ENCODE results near the gene PPIP5K1. TPM values are rescaled to one million over a fixed set of nuclear protein-coding genes. Genes with fewer than 3 reads are reported as not detected.
A peak's percentile ranks its signal among the peaks of the same experiment; 100 is the strongest.

PPIP5K1 gene
- total and polyA plus RNA-seq, 9 of the 15 experiments (the other 6 are each of a cell fraction or from before 2014, with no cell fraction given): 2.5 to 74.6 (median 35.1) TPM

DNA sequence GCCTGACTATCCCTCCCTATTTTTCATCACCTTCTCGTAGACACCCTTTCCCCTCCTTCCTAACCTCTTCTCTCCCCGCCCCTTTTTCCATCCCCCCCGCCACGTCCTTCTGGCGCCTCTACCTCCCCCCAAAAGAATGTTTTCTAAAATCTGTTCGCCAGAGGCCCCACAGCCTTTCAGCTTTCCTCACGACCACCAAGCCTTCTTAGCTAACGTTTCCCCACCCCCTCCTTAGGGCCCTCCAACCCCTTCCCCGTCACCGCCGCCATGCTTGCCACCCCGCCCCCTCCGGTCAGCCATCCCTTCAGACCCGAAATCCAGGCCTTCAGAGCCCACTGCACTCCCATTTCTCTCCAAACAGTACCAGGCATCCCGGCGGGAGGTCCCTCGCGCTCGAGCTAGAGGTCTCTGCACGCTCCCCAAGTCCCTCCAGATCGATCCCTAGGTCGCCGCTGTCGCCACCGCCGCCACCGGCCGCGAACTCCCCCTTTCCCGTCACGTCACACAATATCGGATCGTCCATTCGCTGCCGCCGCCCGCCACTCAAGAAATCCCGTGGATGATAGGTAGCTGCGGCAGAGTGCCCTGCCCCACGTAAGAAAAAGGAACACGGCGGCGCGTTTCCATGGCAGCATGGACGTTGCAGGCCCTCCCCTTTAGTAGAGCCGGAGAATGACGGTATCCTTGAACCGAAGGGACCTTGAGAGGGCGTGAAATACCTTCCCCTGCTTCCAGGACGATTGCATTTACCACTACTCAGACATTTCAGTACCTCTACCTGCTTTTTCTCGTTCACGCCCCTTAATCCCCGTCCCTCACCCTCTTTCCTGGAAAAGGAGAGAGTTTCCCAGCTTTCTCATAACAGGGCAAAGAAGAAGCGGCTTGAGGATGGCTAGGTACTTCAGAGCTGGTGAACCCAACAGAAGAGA lies 97.1 kb downstream of the PPIP5K1 start, which contains the start of gene TP53BP1 (continued):
- TF ChIP-seq, protein P1, sequence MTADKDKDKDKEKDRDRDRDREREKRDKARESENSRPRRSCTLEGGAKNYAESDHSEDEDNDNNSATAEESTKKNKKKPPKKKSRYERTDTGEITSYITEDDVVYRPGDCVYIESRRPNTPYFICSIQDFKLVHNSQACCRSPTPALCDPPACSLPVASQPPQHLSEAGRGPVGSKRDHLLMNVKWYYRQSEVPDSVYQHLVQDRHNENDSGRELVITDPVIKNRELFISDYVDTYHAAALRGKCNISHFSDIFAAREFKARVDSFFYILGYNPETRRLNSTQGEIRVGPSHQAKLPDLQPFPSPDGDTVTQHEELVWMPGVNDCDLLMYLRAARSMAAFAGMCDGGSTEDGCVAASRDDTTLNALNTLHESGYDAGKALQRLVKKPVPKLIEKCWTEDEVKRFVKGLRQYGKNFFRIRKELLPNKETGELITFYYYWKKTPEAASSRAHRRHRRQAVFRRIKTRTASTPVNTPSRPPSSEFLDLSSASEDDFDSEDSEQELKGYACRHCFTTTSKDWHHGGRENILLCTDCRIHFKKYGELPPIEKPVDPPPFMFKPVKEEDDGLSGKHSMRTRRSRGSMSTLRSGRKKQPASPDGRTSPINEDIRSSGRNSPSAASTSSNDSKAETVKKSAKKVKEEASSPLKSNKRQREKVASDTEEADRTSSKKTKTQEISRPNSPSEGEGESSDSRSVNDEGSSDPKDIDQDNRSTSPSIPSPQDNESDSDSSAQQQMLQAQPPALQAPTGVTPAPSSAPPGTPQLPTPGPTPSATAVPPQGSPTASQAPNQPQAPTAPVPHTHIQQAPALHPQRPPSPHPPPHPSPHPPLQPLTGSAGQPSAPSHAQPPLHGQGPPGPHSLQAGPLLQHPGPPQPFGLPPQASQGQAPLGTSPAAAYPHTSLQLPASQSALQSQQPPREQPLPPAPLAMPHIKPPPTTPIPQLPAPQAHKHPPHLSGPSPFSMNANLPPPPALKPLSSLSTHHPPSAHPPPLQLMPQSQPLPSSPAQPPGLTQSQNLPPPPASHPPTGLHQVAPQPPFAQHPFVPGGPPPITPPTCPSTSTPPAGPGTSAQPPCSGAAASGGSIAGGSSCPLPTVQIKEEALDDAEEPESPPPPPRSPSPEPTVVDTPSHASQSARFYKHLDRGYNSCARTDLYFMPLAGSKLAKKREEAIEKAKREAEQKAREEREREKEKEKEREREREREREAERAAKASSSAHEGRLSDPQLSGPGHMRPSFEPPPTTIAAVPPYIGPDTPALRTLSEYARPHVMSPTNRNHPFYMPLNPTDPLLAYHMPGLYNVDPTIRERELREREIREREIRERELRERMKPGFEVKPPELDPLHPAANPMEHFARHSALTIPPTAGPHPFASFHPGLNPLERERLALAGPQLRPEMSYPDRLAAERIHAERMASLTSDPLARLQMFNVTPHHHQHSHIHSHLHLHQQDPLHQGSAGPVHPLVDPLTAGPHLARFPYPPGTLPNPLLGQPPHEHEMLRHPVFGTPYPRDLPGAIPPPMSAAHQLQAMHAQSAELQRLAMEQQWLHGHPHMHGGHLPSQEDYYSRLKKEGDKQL (CRISPR knock-in tag; IDR thresholded peaks at IDR 0.05; ENCODE audit: borderline replicate concordance): no peak
- TF ChIP-seq GATAD2B (IDR thresholded peaks at IDR 0.05; ENCODE audit: borderline replicate concordance) (no peak), ZKSCAN8 (CRISPR knock-in tag; IDR thresholded peaks at IDR 0.05) (no peak), POLR2B (IDR thresholded peaks at IDR 0.05; ENCODE audit: low read depth, partially characterized antibody) (peak; percentile 68), HOXB6 (CRISPR knock-in tag; IDR thresholded peaks at IDR 0.05; ENCODE audit: borderline replicate concordance) (no peak), TBL1XR1 (IDR thresholded peaks at IDR 0.05; ENCODE audit: low read length in 2 of 2) (peak in 1 of 2 experiments; percentile 29; a peak in 1 of 4 replicates), RBM25 (IDR thresholded peaks at IDR 0.05; ENCODE audit: low read depth, low read length, severe bottlenecking) (peak; percentile 85), RBFOX2 (IDR thresholded peaks at IDR 0.05; ENCODE audit: low read depth, low read length) (peak; percentile 69), NCOR1 (IDR thresholded peaks at IDR 0.05) (no peak), ZKSCAN1 (IDR thresholded peaks at IDR 0.05; ENCODE audit: low read depth, low read length) (no peak), ESRRA (IDR thresholded peaks at IDR 0.05; ENCODE audit: borderline replicate concordance, low read depth) (peak; percentile 72; the same call in 1 of the 2 replicates), ZFP1 (CRISPR knock-in tag; IDR thresholded peaks at IDR 0.05) (no peak)
- TF ChIP-seq, protein P2, sequence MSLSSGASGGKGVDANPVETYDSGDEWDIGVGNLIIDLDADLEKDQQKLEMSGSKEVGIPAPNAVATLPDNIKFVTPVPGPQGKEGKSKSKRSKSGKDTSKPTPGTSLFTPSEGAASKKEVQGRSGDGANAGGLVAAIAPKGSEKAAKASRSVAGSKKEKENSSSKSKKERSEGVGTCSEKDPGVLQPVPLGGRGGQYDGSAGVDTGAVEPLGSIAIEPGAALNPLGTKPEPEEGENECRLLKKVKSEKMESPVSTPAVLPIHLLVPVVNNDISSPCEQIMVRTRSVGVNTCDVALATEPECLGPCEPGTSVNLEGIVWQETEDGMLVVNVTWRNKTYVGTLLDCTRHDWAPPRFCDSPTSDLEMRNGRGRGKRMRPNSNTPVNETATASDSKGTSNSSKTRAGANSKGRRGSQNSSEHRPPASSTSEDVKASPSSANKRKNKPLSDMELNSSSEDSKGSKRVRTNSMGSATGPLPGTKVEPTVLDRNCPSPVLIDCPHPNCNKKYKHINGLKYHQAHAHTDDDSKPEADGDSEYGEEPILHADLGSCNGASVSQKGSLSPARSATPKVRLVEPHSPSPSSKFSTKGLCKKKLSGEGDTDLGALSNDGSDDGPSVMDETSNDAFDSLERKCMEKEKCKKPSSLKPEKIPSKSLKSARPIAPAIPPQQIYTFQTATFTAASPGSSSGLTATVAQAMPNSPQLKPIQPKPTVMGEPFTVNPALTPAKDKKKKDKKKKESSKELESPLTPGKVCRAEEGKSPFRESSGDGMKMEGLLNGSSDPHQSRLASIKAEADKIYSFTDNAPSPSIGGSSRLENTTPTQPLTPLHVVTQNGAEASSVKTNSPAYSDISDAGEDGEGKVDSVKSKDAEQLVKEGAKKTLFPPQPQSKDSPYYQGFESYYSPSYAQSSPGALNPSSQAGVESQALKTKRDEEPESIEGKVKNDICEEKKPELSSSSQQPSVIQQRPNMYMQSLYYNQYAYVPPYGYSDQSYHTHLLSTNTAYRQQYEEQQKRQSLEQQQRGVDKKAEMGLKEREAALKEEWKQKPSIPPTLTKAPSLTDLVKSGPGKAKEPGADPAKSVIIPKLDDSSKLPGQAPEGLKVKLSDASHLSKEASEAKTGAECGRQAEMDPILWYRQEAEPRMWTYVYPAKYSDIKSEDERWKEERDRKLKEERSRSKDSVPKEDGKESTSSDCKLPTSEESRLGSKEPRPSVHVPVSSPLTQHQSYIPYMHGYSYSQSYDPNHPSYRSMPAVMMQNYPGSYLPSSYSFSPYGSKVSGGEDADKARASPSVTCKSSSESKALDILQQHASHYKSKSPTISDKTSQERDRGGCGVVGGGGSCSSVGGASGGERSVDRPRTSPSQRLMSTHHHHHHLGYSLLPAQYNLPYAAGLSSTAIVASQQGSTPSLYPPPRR (CRISPR knock-in tag; IDR thresholded peaks at IDR 0.05; ENCODE audit: borderline replicate concordance): no peak
- TF ChIP-seq, protein P3, sequence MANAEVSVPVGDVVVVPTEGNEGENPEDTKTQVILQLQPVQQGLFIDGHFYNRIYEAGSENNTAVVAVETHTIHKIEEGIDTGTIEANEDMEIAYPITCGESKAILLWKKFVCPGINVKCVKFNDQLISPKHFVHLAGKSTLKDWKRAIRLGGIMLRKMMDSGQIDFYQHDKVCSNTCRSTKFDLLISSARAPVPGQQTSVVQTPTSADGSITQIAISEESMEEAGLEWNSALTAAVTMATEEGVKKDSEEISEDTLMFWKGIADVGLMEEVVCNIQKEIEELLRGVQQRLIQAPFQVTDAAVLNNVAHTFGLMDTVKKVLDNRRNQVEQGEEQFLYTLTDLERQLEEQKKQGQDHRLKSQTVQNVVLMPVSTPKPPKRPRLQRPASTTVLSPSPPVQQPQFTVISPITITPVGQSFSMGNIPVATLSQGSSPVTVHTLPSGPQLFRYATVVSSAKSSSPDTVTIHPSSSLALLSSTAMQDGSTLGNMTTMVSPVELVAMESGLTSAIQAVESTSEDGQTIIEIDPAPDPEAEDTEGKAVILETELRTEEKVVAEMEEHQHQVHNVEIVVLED (CRISPR knock-in tag; IDR thresholded peaks at IDR 0.05): peak; percentile 78

Data from K562 (cell line).